Hepatocyte (in vitro differentiated cells): ENCODE data around the gene AOPEP.

Source experiments
- EZH2 ChIP-seq: fragments of 200-600 bp; sonication (generic); IDR thresholded peaks from 2 replicates; pipeline ENCODE4 v1.6.1; 2016; ENCODE audit warnings: antibody characterized with exemption, mild to moderate bottlenecking, borderline replicate concordance
- TF ChIP-seq, protein P1 (sequence below): fragments of 200-600 bp; sonication (generic); IDR thresholded peaks from 2 replicates; pipeline ENCODE4 v1.5.1; 2016; ENCODE audit warnings: antibody characterized with exemption, mild to moderate bottlenecking; ENCODE audit not compliant: poor library complexity

DNA sequence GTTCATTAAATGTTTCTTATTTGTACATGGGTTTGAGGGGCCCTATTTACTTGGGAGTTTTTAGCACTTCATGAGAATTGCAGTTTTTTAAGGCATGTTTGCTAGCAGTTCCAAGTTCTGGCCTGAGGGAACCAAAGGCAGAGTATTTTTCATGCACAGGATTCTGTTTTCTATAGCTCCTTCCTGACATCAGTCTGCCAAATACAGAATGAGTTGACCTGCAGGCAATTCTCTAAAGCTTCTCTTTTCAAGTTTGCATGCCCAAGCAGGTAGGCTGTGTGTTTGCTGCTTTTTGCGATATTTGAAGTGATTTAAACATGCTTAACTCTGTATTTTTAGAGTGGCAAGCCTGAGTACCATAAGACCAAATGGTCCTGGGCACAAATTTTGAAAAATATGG, 75.8 kb downstream of the AOPEP start:
- TF ChIP-seq, protein P1, sequence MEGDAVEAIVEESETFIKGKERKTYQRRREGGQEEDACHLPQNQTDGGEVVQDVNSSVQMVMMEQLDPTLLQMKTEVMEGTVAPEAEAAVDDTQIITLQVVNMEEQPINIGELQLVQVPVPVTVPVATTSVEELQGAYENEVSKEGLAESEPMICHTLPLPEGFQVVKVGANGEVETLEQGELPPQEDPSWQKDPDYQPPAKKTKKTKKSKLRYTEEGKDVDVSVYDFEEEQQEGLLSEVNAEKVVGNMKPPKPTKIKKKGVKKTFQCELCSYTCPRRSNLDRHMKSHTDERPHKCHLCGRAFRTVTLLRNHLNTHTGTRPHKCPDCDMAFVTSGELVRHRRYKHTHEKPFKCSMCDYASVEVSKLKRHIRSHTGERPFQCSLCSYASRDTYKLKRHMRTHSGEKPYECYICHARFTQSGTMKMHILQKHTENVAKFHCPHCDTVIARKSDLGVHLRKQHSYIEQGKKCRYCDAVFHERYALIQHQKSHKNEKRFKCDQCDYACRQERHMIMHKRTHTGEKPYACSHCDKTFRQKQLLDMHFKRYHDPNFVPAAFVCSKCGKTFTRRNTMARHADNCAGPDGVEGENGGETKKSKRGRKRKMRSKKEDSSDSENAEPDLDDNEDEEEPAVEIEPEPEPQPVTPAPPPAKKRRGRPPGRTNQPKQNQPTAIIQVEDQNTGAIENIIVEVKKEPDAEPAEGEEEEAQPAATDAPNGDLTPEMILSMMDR: no peak
- TF ChIP-seq EZH2: no peak
